ENCODE measurements around the gene RRAGC.

- TF ChIP-seq CTCF (IDR thresholded peaks at IDR 0.05) (no peak), POLR2A (IDR thresholded peaks at IDR 0.05) (no peak)
Measured at GRCh38 chr1:38812981-38813380, 46.6 kb downstream of the RRAGC start.
